RWPE2 (cell line): ENCODE data around the gene ENC1.

Experiments
- ATAC-seq: fragments of 200-7000 bp; cut with Tn5 transposase; 3 replicates; pipeline ENCODE4 v1.9.1; 2021; ENCODE audit warnings: low read depth
- DNase-seq: peaks from one replicate; pipeline ENCODE4 v3.0.0-alpha.2; 2020; ENCODE audit warnings: low spot score
- H3K27ac ChIP-seq: fragments of 450-650 bp; 2 replicates; pipeline ENCODE4 v1.5.1; 2017; ENCODE audit warnings: mild to moderate bottlenecking; ENCODE audit not compliant: poor library complexity, severe bottlenecking
- H3K27me3 ChIP-seq: fragments of 250-450 bp; sonication (Bioruptor Pico); 2 replicates; pipeline ENCODE4 v1.5.1; 2021; ENCODE audit warnings: mild to moderate bottlenecking, moderate library complexity; ENCODE audit not compliant: insufficient read depth, poor library complexity, severe bottlenecking
- H3K36me3 ChIP-seq: fragments of 250-450 bp; sonication (Bioruptor Pico); 2 replicates; pipeline ENCODE4 v1.5.1; 2020; ENCODE audit warnings: low read depth, mild to moderate bottlenecking, moderate library complexity
- H3K4me1 ChIP-seq: fragments of 250-450 bp; sonication (Bioruptor Pico); 2 replicates; pipeline ENCODE4 v1.5.1; 2021; ENCODE audit warnings: mild to moderate bottlenecking, moderate library complexity; ENCODE audit not compliant: insufficient read depth, poor library complexity, severe bottlenecking
- H3K4me3 ChIP-seq: fragments of 250-450 bp; sonication (Bioruptor Pico); 2 replicates; pipeline ENCODE4 v1.5.1; 2021; ENCODE audit warnings: mild to moderate bottlenecking, moderate library complexity; ENCODE audit not compliant: severe bottlenecking
- H3K9me3 ChIP-seq: fragments of 250-450 bp; sonication (Bioruptor Pico); 2 replicates; pipeline ENCODE4 v1.5.1; 2021; ENCODE audit warnings: mild to moderate bottlenecking, moderate library complexity; ENCODE audit not compliant: severe bottlenecking
- CTCF ChIP-seq: fragments of 450-650 bp; IDR thresholded peaks from one replicate; pipeline ENCODE4 v1.5.1; 2017; ENCODE audit warnings: mild to moderate bottlenecking, moderate library complexity; ENCODE audit not compliant: poor library complexity, severe bottlenecking

The ENC1 gene

DNA sequence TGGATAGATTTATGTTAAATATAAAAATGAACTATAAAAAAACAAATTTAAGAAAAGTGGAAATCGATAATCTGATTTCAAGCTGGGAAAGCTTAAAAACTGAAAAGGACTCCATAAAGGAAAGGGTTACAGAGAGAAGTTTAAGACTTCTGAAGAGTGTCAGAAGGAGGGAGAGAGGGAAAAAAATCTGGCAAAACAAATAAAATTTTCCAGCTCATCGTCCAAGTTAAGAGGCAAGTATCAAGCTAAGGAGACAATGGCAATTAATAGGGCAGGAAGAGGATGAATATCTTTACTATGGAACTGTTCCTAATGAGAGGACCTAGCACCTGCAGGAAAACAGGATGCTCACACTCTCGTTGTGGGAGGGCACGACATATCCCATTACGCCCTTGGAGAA lies 24.0 kb upstream of the ENC1 start:
- no peak for DNase-seq
- ATAC-seq: no peak
- TF ChIP-seq CTCF: no peak
- no peak overlapping the region for H3K27ac ChIP-seq
- H3K4me3 ChIP-seq: no peak overlapping the region
- no peaks in the 10 kb centered on the region for H3K9me3 ChIP-seq
- no peaks in the 10 kb centered on the region for H3K36me3 ChIP-seq
- no peaks in the 10 kb centered on the region for H3K4me1 ChIP-seq
- no peaks in the 10 kb centered on the region for H3K27me3 ChIP-seq

DNA sequence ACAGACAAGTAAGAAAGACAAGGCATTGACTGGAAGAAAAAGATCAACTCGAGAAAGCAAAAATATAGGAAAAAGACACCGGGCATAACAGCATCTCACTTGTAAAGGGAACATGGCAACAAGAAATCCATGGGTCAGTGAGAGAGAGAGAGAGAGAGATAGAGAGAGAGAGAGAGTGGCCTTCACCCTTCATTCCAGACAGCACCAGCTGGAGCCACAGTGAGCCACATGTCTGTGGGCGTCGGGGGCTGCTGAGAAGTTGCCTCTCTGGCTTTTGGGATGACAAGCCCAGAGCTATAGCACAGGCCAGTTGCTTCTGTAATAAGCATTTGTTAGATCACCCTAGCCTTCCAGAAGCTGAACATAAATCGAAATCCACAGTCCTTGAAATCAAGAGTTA lies 20.3 kb upstream of the ENC1 start:
- Histone ChIP-seq H3K27ac (no peak overlapping the region), H3K4me1 (no peaks in the 10 kb centered on the region), H3K9me3 (no peaks in the 10 kb centered on the region), H3K27me3 (no peaks in the 10 kb centered on the region), H3K4me3 (no peak overlapping the region), H3K36me3 (no peaks in the 10 kb centered on the region)
- no peak for TF ChIP-seq CTCF
- ATAC-seq: no peak
- no peak for DNase-seq

DNA sequence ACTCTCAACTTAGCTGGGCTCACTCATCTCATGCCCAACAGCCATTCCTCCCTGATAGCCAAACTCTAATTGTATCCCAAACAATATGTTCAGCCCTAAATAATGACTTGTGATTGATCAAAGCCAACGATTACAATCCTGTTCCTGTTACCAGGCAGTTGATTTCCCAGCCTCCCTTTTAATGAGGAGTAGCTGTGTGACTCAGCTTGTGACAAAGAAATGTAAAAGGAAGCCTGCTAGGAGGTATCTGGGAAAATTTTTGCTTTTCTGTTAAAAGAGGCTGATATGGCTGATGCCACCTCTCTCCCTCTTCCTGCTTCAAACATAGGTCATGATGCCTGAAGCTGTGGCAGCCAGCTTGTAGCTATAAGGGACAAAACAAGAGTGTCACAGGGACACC lies 19.6 kb upstream of the ENC1 start:
- TF ChIP-seq CTCF: no peak
- DNase-seq: no peak

DNA sequence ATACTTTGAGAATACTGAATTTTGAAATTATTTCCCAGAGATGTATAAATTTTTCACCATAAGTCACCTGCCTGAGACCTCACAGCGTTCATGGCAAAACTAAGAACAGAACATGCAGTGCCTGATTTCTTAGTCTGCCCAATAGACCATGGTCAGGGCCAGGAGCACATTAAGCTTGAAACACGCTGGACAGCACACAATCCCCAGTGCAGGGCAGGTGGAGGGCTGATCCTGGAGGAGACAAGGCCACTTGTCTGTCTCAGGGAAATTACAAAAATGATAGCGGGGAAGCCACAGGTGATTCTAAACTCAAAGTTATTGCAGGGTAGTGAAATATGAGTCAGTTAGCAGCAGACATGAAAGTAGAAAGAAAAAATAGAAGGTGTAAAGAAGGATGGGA lies 18.6 kb upstream of the ENC1 start:
- H3K27me3 ChIP-seq: no peaks in the 10 kb centered on the region
- ATAC-seq (no peak), DNase-seq (no peak)
- H3K4me3 ChIP-seq: no peak overlapping the region
- no peaks in the 10 kb centered on the region for H3K36me3 ChIP-seq
- H3K27ac ChIP-seq: no peak overlapping the region
- TF ChIP-seq CTCF: no peak
- H3K9me3 ChIP-seq: no peaks in the 10 kb centered on the region
- H3K4me1 ChIP-seq: no peaks in the 10 kb centered on the region

More for the DNA sequence above, 19.6 kb upstream of the ENC1 start:
- no peak for ATAC-seq
- Histone ChIP-seq H3K27ac (no peak overlapping the region), H3K27me3 (no peaks in the 10 kb centered on the region), H3K4me3 (no peak overlapping the region), H3K36me3 (no peaks in the 10 kb centered on the region), H3K9me3 (no peaks in the 10 kb centered on the region), H3K4me1 (no peaks in the 10 kb centered on the region)

- no peak for ATAC-seq
- H3K36me3 ChIP-seq: no peaks in the 10 kb centered on the region
- H3K27ac ChIP-seq: no peak overlapping the region
- H3K9me3 ChIP-seq: no peaks in the 10 kb centered on the region
- no peak overlapping the region for H3K4me3 ChIP-seq
- H3K4me1 ChIP-seq: no peaks in the 10 kb centered on the region
- no peak for TF ChIP-seq CTCF
- no peak for DNase-seq
- no peaks in the 10 kb centered on the region for H3K27me3 ChIP-seq
These were observed 16.6 kb upstream of the ENC1 start for GRCh38 chr5:74657165-74657564.
